ENCODE results near the gene SNX30.
A peak's percentile ranks its signal among the peaks of the same experiment; 100 is the strongest.

Gene SNX30

DNA sequence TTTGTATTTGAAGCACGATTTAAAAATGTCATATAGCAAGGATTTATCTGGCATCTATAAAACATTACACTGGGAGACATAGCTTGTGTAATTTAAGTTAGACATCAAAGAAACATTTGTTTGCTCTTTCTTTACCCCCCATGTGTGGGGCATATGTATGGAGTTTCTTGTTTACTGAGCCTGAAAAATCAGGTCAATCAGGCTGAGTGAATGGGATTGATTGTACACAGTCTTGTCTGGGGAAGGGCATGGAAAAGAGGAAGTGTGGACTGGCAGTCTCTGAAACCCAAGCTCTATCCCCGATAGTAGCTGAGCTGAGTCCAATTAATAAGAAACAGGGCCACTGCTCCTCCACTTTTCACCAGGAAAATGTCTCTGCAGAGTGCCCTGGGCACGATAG is 90.7 kb downstream of the SNX30 start:
- TF ChIP-seq CTCF (conservative IDR thresholded peaks at IDR 0.05) (no peak), ZFX (IDR thresholded peaks at IDR 0.05) (no peak)
- peak overlapping the region; percentile 48; the same call in 1 of the 2 replicates for H3K27ac ChIP-seq

DNA sequence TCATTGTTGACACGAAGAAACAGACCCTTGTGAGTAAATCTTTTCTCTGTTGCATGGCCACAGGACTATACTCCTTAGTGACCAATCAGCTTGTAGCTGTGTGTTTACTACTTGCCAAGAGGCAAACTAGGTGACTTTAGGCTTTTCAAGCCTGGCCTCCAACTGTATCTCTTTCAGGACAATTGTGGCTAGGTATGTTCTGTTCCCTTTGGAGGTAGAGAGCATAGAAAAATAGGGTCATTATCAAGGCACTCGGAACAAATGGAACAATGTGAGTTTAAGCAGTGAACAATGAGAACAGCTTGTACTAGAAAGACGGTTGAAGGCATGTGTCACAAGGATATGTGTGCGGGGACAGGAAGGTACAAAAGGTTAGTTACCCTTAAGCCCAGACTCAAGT is 92.0 kb downstream of the SNX30 start:
- H3K27ac ChIP-seq, result no peak overlapping the region; the same call in 1 of the 2 replicates
- no peak for TF ChIP-seq ZFX (IDR thresholded peaks at IDR 0.05)

DNA sequence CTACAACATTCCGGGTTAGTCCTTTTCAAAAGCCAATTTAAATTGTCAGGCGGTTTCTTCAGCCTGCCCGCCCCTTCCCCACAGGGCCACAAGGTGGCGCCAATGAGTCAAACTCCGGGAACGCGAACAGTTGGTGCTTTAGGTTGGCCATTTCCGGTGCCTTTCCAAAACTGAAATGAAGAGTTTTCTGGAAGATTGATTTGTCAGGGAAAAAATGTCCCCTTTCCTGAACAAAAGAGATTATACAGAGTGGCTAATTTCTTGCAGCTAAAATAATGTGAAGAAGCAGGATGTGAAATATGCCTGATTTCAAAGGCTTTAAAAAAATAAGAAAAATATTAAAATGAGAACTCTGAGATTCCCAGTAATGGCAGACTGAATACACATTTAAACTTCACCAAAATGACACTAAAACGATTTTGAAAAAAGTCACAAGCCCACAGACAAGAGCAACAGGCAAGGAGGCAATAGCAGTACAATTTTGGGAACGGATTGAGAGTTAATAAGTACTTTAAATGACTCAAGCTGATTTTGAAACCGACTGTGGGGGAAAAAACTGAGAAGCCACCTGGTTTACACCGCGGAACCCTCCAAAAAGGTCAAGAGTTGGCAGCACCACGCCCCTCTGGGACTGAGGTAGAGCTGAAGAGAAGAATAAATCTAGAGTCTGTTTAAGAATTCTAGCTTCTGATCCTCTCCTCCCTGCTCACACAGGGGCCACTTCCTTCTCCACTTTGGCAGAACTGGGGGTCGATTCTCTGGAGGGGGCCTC is 94.4 kb downstream of the SNX30 start:
- H3K27ac ChIP-seq, result no peak overlapping the region
- TF ChIP-seq CTCF (conservative IDR thresholded peaks at IDR 0.05), result peak; percentile 99
- TF ChIP-seq ZFX (IDR thresholded peaks at IDR 0.05), result no peak

DNA sequence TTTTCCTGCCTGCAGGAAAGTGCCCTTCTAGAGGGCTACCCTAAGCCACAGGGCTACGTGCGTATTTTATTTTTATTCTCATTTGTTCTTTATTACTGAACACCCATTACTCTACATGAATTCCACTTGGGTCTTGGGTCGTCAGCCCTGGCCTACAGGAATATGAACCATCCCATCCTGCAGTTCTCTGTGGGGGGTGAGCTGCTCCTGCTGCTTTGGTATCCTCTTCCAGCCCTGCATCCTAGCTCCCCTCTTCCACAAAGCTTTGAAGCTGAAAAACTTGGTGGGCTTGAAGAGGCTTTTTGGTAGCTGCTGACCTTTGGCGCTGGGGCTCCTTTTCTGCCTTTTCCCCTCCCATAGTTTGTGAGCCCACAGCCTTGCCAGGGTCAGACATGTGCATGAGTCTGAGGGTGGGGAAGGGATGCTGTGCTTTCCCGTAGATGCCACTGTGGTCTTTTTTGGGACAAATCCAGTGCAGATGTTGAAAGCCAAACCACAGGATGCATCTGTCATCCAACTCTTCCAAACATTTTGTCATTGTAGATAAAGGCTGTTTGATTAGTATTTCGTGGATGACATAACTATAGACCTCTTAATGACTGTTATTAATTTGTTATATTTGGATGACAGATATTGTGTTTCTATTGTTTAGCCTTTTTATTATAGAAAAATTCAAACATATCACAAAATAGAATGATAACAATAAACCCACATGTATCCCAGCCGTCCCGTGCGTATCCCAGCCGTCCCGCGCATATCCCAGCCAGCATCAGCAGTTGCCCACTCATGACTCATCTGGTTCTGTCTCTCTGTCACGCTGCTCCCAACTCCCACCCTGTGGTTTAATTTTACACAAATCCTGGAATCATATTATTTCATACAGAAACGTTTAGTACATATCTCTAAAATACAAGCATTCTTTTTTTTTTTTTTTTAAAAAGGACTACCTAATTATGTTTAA is 96.2 kb downstream of the SNX30 start:
- TF ChIP-seq ZFX (IDR thresholded peaks at IDR 0.05) (no peak), CTCF (conservative IDR thresholded peaks at IDR 0.05) (no peak)
- no peak overlapping the region for H3K27ac ChIP-seq

GRCh38 chr9:112848316-112849151 is 98.0 kb downstream of the SNX30 start:
- H3K27ac ChIP-seq, result no peak overlapping the region
- TF ChIP-seq CTCF (conservative IDR thresholded peaks at IDR 0.05) (no peak), ZFX (IDR thresholded peaks at IDR 0.05) (no peak)

DNA sequence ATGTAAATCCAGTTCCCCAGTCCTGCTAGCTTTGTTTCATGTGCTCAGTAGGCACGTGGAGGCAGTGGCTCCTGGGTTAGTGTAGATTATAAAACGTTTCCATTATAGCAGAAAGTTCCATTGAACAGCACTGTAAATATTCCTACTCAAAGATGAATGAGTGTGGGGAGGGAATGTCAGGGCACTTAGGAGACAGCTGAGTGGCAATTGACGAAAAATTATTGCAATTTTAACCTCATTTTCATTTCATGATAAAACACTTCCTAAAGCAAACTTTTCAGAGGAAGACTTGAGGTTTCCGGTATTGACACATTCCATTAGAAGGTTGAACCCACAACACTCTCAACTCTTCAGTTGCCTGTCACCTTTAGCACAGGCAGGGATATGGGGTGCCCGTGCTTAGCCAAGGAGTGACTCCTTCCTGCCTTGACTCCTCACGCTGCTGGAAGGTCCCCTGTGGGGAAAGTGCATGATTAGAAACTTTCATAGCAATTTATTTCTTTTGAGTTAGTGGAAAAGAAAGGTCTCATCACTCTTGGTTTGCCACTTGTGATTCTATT is 98.9 kb downstream of the SNX30 start:
- no peak overlapping the region for H3K27ac ChIP-seq
- no peak for TF ChIP-seq CTCF (conservative IDR thresholded peaks at IDR 0.05)
- no peak for TF ChIP-seq ZFX (IDR thresholded peaks at IDR 0.05)

GRCh38 chr9:112850840-112851239 is 100.3 kb downstream of the SNX30 start:
- H3K27ac ChIP-seq, result no peak overlapping the region

More at GRCh38 chr9:112850840-112851239, 100.3 kb downstream of the SNX30 start:
- no peak for TF ChIP-seq ZFX (IDR thresholded peaks at IDR 0.05)
- no peak for TF ChIP-seq CTCF (conservative IDR thresholded peaks at IDR 0.05)

Data from C4-2B (cell line).